NCI-H2196 (cell line): Measurements from ENCODE around the gene MAN2B2.
"Not testable (repeated sequence)": the region's sequence is repeated elsewhere in the genome, so short reads cannot be mapped to it uniquely, and the experiment has no call there.

Source experiments
- DNase-seq: peaks from one replicate; lab custom pipeline; 2025; ENCODE audit not compliant: unreplicated experiment; lab: John Stamatoyannopoulos, UW

Gene MAN2B2

GRCh38 chr4:6663596-6664393, 88.8 kb downstream of the MAN2B2 start:
- DNase-seq = no peak

GRCh38 chr4:6665320-6665654, 90.3 kb downstream of the MAN2B2 start:
- DNase-seq = no peak

DNA sequence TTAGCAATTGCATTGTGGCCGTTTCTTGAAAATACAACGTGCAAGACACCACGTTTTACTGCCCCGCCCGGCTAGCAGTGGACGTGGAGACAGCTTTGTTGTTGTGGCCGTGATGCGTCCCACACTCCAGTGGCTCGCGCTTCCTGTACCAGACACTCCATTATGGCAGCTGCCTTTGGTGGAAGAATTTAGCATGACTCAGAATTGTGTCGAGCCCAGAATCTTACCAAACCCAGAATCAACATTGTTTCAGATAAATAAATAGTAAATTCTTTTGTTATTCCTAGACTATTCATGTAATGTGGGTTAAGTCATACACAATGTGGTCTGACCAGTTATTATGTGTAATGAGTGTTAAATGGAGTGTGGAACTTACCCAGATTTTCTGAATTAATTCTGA, 93.4 kb downstream of the MAN2B2 start:
- DNase-seq = no peak

DNA sequence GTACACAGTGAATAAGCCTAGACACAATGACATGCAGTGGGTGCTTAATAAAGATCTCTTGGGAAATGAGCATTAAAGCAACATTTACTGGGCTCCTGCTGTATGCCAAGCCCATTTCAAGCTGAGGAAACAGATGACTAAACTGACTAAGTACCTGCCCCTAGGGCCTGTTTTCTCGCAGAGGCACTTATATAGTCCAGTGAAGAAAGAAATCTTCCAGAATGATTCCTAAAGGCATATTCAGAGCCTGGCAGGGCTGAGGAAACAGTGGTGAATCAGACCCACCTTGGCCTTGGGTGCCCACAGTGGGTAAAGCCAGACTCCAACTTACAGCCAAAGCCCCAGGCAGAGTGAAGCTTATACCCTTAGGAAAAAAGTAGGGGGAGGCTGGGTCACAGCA, 96.7 kb downstream of the MAN2B2 start:
- no peak for DNase-seq

DNA sequence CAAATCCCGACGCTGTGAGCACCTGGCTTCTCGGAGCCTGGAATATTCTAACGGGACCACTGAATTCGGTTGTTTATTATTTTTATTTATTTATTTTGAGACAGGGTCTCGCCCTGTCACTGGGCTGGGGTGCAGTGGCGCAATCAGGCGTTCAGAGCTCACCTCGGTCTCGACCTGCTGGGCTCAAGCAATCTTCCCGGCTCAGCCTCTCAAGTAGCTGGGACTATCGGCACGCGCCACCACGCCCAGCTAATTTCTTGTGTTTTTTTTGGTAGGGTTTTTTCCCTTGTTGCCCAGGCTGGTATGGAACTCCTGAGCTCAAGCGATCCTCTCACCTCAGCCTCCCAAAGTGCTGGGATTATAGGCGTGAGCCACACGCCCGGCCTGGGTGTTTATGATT, 97.1 kb downstream of the MAN2B2 start:
- no peak for DNase-seq

DNA sequence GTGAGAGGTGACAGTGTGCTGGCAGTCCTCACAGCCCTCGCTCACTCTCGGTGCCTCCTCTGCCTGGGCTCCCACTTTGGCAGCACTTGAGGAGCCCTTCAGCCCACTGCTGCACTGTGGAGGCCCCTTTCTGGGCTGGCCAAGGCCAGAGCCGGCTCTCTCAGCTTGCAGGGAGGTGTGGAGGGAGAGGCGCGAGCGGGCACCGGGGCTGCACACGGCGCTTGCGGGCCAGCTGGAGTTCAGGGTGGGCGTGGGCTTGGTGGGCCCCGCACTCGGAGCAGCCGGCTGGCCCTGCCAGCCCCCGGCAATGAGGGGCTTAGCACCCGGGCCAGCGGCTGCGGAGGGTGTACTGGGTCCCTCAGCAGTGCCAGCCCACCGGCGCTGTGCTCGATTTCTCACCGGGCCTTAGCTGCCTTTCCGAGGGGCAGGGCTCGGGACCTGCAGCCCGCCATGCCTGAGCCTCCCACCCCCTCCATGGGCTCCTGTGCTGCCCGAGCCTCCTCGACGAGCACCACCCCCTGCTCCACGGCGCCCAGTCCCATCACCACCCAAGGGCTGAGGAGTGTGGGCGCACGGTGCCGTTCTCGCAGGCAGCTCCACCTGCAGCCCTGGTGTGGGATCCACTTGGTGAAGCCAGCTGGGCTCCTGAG, 97.7 kb downstream of the MAN2B2 start:
- not testable (repeated sequence) for DNase-seq
